OCI-LY1 (cell line): ENCODE data around the gene CEP97.

Experiments used
- H2AFZ ChIP-seq: fragments of 200-600 bp; sonication (generic), shearing (Covaris generic); 2 replicates; pipeline ENCODE4 v1.6.0; 2014; ENCODE audit warnings: antibody characterized with exemption, mild to moderate bottlenecking, low read length
- H3F3A ChIP-seq: fragments of 200-600 bp; sonication (generic), shearing (Covaris generic); 2 replicates; pipeline ENCODE4 v1.6.0; 2014; ENCODE audit warnings: mild to moderate bottlenecking, antibody characterized with exemption, low read length, moderate library complexity; ENCODE audit not compliant: insufficient read depth
- H3K27ac ChIP-seq: fragments of 200-600 bp; sonication (generic); 2 replicates; pipeline ENCODE4 v1.5.1; 2014; ENCODE audit warnings: low read length, mixed run types, mild to moderate bottlenecking, low read depth; ENCODE audit not compliant: poor library complexity, severe bottlenecking
- H3K27me3 ChIP-seq: fragments of 200-600 bp; sonication (generic); 2 replicates; pipeline ENCODE4 v1.6.0; 2014; ENCODE audit warnings: antibody characterized with exemption, mild to moderate bottlenecking, low read length, moderate library complexity; ENCODE audit not compliant: insufficient read depth
- H3K36me3 ChIP-seq: fragments of 200-600 bp; sonication (generic); 2 replicates; pipeline ENCODE4 v1.6.1; 2014; ENCODE audit warnings: mild to moderate bottlenecking, antibody characterized with exemption, low read length, moderate library complexity, mixed read lengths; ENCODE audit not compliant: insufficient read depth
- H3K4me1 ChIP-seq: fragments of 200-600 bp; sonication (generic); 2 replicates; pipeline ENCODE4 v1.5.1; 2014; ENCODE audit warnings: mild to moderate bottlenecking, low read length, moderate library complexity; ENCODE audit not compliant: insufficient read depth, severe bottlenecking
- H3K4me2 ChIP-seq: fragments of 200-600 bp; sonication (generic), shearing (Covaris generic); 2 replicates; pipeline ENCODE4 v1.6.1; 2014; ENCODE audit warnings: low read length
- H3K4me3 ChIP-seq: fragments of 200-600 bp; sonication (generic); 2 replicates; pipeline ENCODE4 v1.5.1; 2014; ENCODE audit warnings: low read length, low read depth, mild to moderate bottlenecking, mixed read lengths; ENCODE audit not compliant: poor library complexity, severe bottlenecking
- H3K79me2 ChIP-seq: fragments of 200-600 bp; shearing (Covaris generic); 2 replicates; pipeline ENCODE4 v1.6.1; 2016; ENCODE audit warnings: mixed run types, low read length, mixed read lengths; ENCODE audit not compliant: insufficient read depth
- H3K9ac ChIP-seq: fragments of 200-600 bp; sonication (generic), shearing (Covaris generic); 2 replicates; pipeline ENCODE4 v1.6.1; 2014; ENCODE audit warnings: mild to moderate bottlenecking, low read length, mixed read lengths
- H3K9me2 ChIP-seq: fragments of 200-600 bp; sonication (generic), shearing (Covaris generic); 2 replicates; pipeline ENCODE4 v1.6.1; 2014; ENCODE audit warnings: low read depth, mild to moderate bottlenecking, low read length, mixed read lengths
- H3K9me3 ChIP-seq: fragments of 200-600 bp; shearing (Covaris generic); 2 replicates; pipeline ENCODE4 v1.6.1; 2014; ENCODE audit warnings: low read length, mixed read lengths
- H4K20me1 ChIP-seq: fragments of 200-600 bp; sonication (generic), shearing (Covaris generic); 2 replicates; pipeline ENCODE4 v1.6.0; 2016; ENCODE audit warnings: mild to moderate bottlenecking, low read length; ENCODE audit not compliant: insufficient read depth
- CTCF ChIP-seq: fragments of 200-600 bp; sonication (generic), shearing (Covaris generic); IDR thresholded peaks from 2 replicates; pipeline ENCODE4 v1.5.1; 2017; ENCODE audit warnings: mild to moderate bottlenecking, antibody characterized with exemption, low read length, moderate library complexity, mixed read lengths
- EZH2 ChIP-seq: fragments of 200-600 bp; sonication (generic), shearing (Covaris generic); IDR thresholded peaks from 2 replicates; pipeline ENCODE4 v1.8.0; 2017; ENCODE audit warnings: borderline replicate concordance, mixed run types, mild to moderate bottlenecking, antibody characterized with exemption, low read length, moderate library complexity, mixed read lengths

The CEP97 gene

GRCh38 chr3:101796077-101796680, 71.8 kb downstream of the CEP97 start:
- Histone ChIP-seq H3K9me2 (no peaks in the 10 kb centered on the region), H3K36me3 (peaks cover 64% of the 10 kb centered on the region), H4K20me1 (no peaks in the 10 kb centered on the region), H2AFZ (no peak overlapping the region), H3K9me3 (peaks cover 8% of the 10 kb centered on the region; the same call in 1 of the 2 replicates), H3K79me2 (no peaks in the 10 kb centered on the region), H3K4me1 (no peaks in the 10 kb centered on the region), H3F3A (no peaks in the 10 kb centered on the region), H3K4me3 (no peak overlapping the region), H3K4me2 (no peak overlapping the region), H3K27me3 (no peaks in the 10 kb centered on the region), H3K27ac (no peak overlapping the region), H3K9ac (no peak overlapping the region)
- TF ChIP-seq EZH2 (no peak), CTCF (no peak)

GRCh38 chr3:101801174-101801573, 76.8 kb downstream of the CEP97 start:
- Histone ChIP-seq H3K36me3 (peaks cover 30% of the 10 kb centered on the region), H3K27me3 (no peaks in the 10 kb centered on the region), H3K4me2 (no peak overlapping the region), H3K27ac (no peak overlapping the region), H4K20me1 (no peaks in the 10 kb centered on the region), H3K9ac (no peak overlapping the region), H2AFZ (no peak overlapping the region), H3F3A (no peaks in the 10 kb centered on the region), H3K79me2 (no peaks in the 10 kb centered on the region), H3K9me3 (no peaks in the 10 kb centered on the region), H3K9me2 (no peaks in the 10 kb centered on the region), H3K4me1 (no peaks in the 10 kb centered on the region), H3K4me3 (no peak overlapping the region)
- TF ChIP-seq CTCF (no peak), EZH2 (no peak)

GRCh38 chr3:101802179-101802578, 77.8 kb downstream of the CEP97 start:
- no peak for TF ChIP-seq CTCF
- TF ChIP-seq EZH2 = no peak
- Histone ChIP-seq H3K9ac (no peak overlapping the region), H3K27me3 (no peaks in the 10 kb centered on the region), H3F3A (no peaks in the 10 kb centered on the region), H3K4me2 (no peak overlapping the region), H3K79me2 (no peaks in the 10 kb centered on the region), H2AFZ (no peak overlapping the region), H3K4me1 (no peaks in the 10 kb centered on the region), H4K20me1 (no peaks in the 10 kb centered on the region), H3K36me3 (peaks cover 20% of the 10 kb centered on the region), H3K9me2 (no peaks in the 10 kb centered on the region), H3K9me3 (no peaks in the 10 kb centered on the region), H3K4me3 (no peak overlapping the region), H3K27ac (no peak overlapping the region)
